BLaER1 (cell line): Measurements from ENCODE around the gene MOB3A.

Source experiments
- H3K27ac ChIP-seq: shearing (Covaris generic); formaldehyde crosslinking; 2 replicates; pipeline ENCODE4 v1.8.1; 2022
- H3K27me3 ChIP-seq: shearing (Covaris generic); formaldehyde crosslinking; 2 replicates; pipeline ENCODE4 v1.8.1; 2022
- H3K36me3 ChIP-seq: shearing (Covaris generic); formaldehyde crosslinking; 2 replicates; pipeline ENCODE4 v1.8.1; 2022
- H3K4me1 ChIP-seq: shearing (Covaris generic); formaldehyde crosslinking; 2 replicates; pipeline ENCODE4 v1.8.1; 2022
- H3K4me2 ChIP-seq: shearing (Covaris generic); formaldehyde crosslinking; 2 replicates; pipeline ENCODE4 v1.8.1; 2022
- H3K4me3 ChIP-seq: shearing (Covaris generic); formaldehyde crosslinking; 2 replicates; pipeline ENCODE4 v1.8.1; 2022
- H3K9ac ChIP-seq: shearing (Covaris generic); formaldehyde crosslinking; 2 replicates; pipeline ENCODE4 v1.8.1; 2022
- H3K9me3 ChIP-seq: shearing (Covaris generic); formaldehyde crosslinking; 2 replicates; pipeline ENCODE4 v1.8.1; 2022
- H4K20me1 ChIP-seq: shearing (Covaris generic); formaldehyde crosslinking; 2 replicates; pipeline ENCODE4 v1.8.1; 2022
- Cebpa-rat ChIP-seq: shearing (Covaris generic); IDR thresholded peaks from 2 replicates; pipeline ENCODE4 v1.8.1; 2022

MOB3A gene

DNA sequence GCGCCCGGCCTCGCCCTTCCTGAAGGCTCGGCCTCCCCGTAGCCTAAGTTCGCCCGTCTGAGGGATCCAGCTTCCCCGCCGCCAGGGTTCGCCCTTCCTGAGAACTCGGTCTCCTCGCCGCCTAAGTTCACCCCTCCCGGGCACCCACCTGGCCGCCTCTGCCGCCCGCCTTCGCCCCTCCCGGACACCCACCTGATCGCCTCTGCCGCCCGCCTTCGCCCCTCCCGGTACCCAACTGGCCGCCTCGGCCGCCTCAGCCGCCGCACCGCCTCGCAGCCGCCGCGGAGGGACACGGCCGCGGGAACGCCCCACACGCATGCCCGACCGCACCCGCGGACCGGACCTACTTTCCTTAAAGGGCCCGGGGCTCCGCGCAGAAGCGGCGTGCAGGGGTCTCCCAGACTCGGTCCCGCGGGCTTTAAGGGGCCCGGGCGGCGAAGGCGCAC is at the start of gene MOB3A:
Gene MOB3A (minus strand): TSS at position 293 of the 446 bp plus-strand sequence. CDS start 17,766 bp downstream, outside the sequence.
- Histone ChIP-seq H3K4me3 (peak within 1 kb of the TSS; percentile 79), H3K27me3 (no peaks in the 10 kb centered on the region), H3K4me2 (peak within 1 kb of the TSS; percentile 92), H3K9ac (peak within 1 kb of the TSS; percentile 82), H3K4me1 (peaks cover 60% of the 10 kb centered on the region), H3K9me3 (no peaks in the 10 kb centered on the region), H4K20me1 (peaks cover 57% of the 10 kb centered on the region), H3K36me3 (peaks cover 17% of the 10 kb centered on the region), H3K27ac (peak within 1 kb of the TSS; percentile 89)
- no peak for TF ChIP-seq Cebpa-rat

DNA sequence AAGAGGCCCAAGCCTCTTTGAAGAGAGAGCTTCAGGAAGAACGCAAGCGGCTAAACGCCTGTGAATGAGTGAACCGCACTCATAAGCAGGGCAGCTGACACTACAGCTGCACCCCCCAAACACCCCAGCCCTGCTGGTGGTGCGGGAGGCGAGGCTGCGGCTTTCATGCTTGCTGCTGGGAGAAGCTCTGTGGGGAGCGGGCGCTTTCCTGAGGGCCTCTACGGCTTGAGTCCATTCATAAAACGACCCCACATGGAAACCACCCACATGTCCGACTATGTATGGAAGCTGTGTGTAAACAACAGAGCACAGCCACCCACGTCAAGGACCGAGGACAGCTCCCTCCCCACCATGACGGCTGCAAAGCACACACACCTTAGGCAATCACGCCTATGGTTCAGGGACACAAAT is 49.7 kb upstream of the MOB3A start:
- Histone ChIP-seq H3K27me3 (no peaks in the 10 kb centered on the region), H3K4me3 (no peak overlapping the region), H3K4me2 (0 out of 2 replicates have a peak overlapping the region, but pooled peaks have one; percentile 3), H3K27ac (no peak overlapping the region), H3K9me3 (no peaks in the 10 kb centered on the region), H3K4me1 (peaks cover 69% of the 10 kb centered on the region), H4K20me1 (peaks cover 100% of the 10 kb centered on the region), H3K9ac (no peak overlapping the region), H3K36me3 (peaks cover 60% of the 10 kb centered on the region)
- TF ChIP-seq Cebpa-rat, result no peak

DNA sequence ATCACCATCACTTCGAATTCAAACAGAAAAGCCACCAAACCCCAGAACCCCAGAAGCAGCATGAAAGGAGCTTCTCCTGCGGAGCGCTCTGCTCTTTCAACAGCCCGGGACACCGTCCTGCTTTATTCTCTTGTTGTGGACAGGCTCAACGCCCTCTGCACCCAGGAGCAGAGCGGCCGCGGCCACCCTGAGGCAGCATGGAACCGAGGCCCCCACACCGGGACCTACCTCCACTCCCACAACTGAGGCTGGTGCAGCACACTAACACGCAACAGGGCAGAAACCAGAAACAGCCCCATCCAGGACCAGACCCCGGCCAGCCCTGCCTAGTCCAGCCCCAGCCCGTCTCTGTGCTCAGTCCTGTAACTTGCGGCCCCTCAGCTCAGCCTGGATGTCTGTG is 48.1 kb upstream of the MOB3A start:
- Histone ChIP-seq H3K27me3 (no peaks in the 10 kb centered on the region), H3K9me3 (no peaks in the 10 kb centered on the region), H3K9ac (peak overlapping the region; percentile 41; the same call in 1 of the 2 replicates), H3K4me2 (0 out of 2 replicates have a peak overlapping the region, but pooled peaks have one; percentile 40), H4K20me1 (peaks cover 100% of the 10 kb centered on the region), H3K4me3 (no peak overlapping the region), H3K36me3 (peaks cover 66% of the 10 kb centered on the region), H3K4me1 (peaks cover 71% of the 10 kb centered on the region), H3K27ac (0 out of 2 replicates have a peak overlapping the region, but pooled peaks have one; percentile 13)
- TF ChIP-seq Cebpa-rat, result no peak

DNA sequence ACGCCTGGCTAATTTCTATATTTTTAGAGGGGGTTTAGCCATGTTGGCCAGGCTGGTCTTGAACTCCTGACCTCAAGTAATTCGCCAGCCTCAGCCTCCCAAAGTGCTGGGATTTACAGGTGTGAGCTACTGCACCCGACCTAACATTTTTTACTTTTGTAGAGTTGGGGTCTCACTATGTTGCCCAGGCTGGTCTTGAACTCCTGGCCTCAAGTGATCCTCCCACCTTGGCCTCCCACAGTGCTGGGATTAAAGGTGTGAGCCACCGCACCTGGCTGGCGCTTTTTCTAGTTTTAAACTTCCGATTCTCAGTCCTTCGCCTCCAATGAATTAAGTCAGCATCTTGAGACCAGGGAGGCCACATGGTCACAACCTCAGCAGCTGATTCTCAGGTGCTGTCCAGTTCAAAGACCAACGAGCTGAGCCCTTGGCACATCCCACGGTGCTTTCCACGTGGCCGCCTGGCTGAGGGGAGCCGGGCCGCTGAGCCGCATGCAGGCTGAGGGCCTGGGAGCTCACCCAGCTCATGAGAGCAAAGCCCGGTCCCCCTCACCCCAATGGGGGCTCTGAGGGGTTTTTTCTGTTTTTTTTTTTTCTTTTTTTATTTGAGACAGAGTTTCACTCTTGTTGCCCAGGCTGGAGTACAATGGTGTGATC is 46.2 kb upstream of the MOB3A start:
- H3K4me1 ChIP-seq, result peaks cover 60% of the 10 kb centered on the region

DNA sequence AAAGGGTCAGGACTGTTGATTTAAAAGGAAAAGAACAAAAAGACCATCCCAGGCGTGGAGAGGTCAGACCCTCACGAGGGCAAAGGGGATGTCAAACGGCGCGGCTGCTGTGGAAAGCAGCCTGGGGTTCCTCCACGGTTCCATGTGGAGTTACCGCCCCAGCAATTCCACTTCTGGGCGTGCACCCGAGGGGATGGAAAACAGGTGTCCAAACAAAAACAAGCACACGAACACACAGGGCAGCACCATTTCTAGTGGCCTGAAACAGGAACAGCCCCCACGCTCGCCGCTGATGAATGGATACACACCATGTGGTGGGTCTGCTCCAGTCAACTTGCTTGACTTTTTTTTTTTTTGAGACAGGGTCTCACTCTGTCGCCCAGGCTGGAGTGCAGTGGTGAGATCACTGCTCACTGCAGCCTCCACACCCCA is 44.0 kb upstream of the MOB3A start:
- H4K20me1 ChIP-seq, result peaks cover 100% of the 10 kb centered on the region
- H3K9me3 ChIP-seq, result no peaks in the 10 kb centered on the region
- no peaks in the 10 kb centered on the region for H3K27me3 ChIP-seq
- peak overlapping the region; percentile 44 for H3K4me2 ChIP-seq
- peaks cover 49% of the 10 kb centered on the region for H3K4me1 ChIP-seq
- H3K9ac ChIP-seq, result no peak overlapping the region
- peaks cover 88% of the 10 kb centered on the region for H3K36me3 ChIP-seq
- no peak for TF ChIP-seq Cebpa-rat
- no peak overlapping the region for H3K27ac ChIP-seq
- no peak overlapping the region for H3K4me3 ChIP-seq

More for the DNA sequence above, 46.2 kb upstream of the MOB3A start:
- TF ChIP-seq Cebpa-rat, result no peak
- Histone ChIP-seq H3K9ac (no peak overlapping the region), H3K9me3 (no peaks in the 10 kb centered on the region), H3K36me3 (peaks cover 85% of the 10 kb centered on the region), H3K27ac (no peak overlapping the region), H4K20me1 (peaks cover 100% of the 10 kb centered on the region), H3K4me3 (no peak overlapping the region), H3K27me3 (no peaks in the 10 kb centered on the region), H3K4me2 (no peak overlapping the region)

DNA sequence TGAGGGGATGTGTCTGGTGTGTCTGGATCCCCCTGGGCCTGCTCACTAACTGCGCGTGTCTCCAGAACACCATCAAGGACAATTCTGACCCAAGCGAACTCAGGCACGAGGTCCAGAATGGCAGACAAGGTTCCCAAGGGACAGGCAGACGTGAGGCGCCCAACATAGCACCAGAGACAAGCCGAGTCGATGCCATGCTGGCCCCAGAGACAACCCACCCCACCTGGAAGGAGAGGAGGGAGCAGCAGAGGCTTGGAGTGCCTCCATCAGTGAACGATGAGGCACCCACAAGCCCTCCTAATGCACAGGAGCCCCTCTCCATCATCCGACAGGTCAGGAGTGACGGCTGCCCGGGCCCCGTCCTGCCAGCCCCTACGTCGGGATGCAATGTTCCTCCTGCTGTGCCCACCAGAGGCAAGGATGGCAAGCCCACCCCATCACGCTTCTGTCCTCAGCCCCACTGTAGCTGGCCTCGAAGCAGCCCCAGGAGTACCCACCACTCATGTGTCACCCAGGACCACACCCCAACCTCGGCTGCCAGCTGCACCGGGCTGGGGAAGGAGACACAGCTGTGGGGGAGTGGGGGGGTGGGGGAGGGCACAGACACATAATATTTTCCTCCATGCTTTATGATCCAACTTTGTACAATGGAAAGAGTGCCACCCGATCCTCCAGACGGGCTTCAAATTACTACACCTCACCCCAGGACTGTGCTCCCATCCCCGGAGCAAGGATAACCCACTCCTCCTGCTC is 43.4 kb upstream of the MOB3A start:
- Histone ChIP-seq H3K4me2 (peak overlapping the region; percentile 44), H3K27ac (0 out of 2 replicates have a peak overlapping the region, but pooled peaks have one; percentile 11), H3K36me3 (peaks cover 87% of the 10 kb centered on the region), H3K4me1 (peaks cover 46% of the 10 kb centered on the region), H3K9ac (no peak overlapping the region), H4K20me1 (peaks cover 98% of the 10 kb centered on the region), H3K4me3 (no peak overlapping the region), H3K9me3 (no peaks in the 10 kb centered on the region), H3K27me3 (no peaks in the 10 kb centered on the region)
- no peak for TF ChIP-seq Cebpa-rat

DNA sequence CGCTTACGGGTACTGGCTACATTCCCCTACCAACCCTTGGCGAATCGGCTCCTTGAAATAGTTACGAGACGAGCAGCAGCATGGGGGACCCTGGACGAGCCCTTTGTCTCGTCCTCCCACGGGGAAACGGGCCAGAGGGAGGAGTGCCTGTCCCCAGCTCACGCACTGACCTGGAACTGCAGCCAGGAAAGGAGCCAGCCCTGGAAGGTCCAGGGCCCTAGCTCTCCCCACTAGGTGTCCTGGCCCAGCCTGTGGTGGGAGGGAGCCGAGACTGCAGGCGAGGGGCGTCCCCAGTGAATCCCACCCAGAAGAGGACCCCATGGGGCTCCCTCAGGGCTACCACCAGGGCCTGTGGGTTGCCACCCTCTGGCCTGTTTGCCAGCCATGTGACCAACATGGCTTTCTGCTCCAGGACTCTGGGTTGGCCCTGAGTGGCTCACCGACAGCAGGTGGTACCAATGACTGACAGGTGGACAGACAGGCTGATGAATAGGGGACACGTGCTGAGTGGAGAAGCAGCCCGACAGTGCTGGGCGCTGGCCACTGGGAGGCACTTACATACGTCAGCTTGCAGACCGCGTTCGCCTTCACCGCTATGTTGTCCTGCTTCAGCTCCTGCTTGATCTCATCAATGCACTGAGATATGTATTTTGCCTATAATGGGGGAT is 42.1 kb upstream of the MOB3A start:
- Histone ChIP-seq H3K4me3 (no peak overlapping the region), H3K36me3 (peaks cover 86% of the 10 kb centered on the region), H3K27me3 (no peaks in the 10 kb centered on the region), H3K9ac (no peak overlapping the region), H3K27ac (no peak overlapping the region), H4K20me1 (peaks cover 96% of the 10 kb centered on the region), H3K4me2 (no peak overlapping the region), H3K9me3 (no peaks in the 10 kb centered on the region), H3K4me1 (peaks cover 32% of the 10 kb centered on the region)
- no peak for TF ChIP-seq Cebpa-rat

DNA sequence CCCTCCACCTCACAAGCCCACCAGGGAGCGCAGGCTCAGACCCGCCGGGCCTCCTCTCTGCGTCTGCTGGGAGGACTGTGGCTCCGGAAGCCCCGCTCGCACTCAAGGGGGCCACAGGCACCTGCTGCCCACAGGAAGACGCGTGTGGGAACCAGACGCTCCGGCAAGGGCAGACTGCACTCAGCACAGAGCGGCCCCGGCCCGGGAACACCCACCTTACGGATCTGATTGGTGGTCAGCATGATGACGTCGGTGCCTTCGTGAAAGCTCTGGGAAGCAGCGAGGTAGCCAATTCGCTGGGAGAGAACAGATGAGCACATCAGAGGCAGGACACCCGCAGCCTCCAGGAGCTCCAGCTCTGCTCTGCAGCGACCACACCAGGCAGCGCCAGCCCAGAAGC is 40.7 kb upstream of the MOB3A start:
- Histone ChIP-seq H3K36me3 (peaks cover 88% of the 10 kb centered on the region), H3K4me2 (no peak overlapping the region), H3K27ac (no peak overlapping the region), H3K9me3 (no peaks in the 10 kb centered on the region), H3K27me3 (no peaks in the 10 kb centered on the region), H3K9ac (no peak overlapping the region), H3K4me3 (no peak overlapping the region), H3K4me1 (peaks cover 30% of the 10 kb centered on the region), H4K20me1 (peaks cover 96% of the 10 kb centered on the region)
- TF ChIP-seq Cebpa-rat, result no peak

DNA sequence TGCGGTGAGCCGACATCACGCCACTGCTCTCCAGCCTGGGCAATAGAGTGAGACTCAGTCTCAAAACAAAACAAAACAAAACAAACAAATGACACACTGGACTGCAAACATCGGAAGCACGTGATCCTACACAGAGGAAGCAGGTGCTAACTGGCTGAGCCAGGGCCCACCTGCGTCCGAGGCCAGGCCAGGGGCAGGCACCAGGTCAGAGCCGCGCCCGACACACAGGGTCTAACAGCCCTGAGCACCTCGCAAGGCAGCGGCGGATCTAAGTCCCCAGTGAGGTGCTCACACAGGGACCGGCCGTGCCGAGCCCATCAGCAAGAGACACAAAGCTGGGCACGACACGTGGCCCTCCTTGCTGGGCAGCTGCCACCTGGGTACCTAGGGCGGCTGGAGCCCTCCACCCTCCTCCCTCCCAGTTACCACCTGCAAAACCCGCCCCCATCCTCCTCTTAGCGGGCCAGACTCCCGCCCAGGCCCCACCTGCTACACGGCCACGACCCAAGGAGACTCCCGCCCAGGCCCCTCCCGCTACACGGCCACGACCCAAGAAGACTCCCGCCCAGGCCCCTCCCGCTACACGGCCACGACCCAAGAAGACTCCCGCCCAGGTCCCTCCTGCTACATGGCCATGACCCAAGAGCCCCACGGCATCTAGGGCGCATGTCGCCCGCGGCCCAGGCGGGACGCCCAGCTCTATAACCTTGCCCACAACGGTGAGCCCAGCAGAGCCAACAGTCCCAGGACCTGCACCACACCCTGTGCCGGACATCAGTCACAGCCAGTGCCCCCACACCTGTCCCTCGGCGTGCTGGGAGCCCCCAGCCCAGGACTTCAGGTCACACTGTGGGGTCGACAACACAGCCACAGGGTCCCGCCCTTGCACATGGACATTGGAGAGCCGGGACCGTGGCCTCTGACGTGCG is 39.6 kb upstream of the MOB3A start:
- no peak overlapping the region for H3K27ac ChIP-seq
- H3K36me3 ChIP-seq, result peaks cover 91% of the 10 kb centered on the region
- no peaks in the 10 kb centered on the region for H3K27me3 ChIP-seq
- H4K20me1 ChIP-seq, result peaks cover 96% of the 10 kb centered on the region
- no peak overlapping the region for H3K9ac ChIP-seq
- no peak for TF ChIP-seq Cebpa-rat
- no peak overlapping the region for H3K4me2 ChIP-seq
- no peak overlapping the region for H3K4me3 ChIP-seq
- peaks cover 21% of the 10 kb centered on the region for H3K4me1 ChIP-seq
- no peaks in the 10 kb centered on the region for H3K9me3 ChIP-seq
